ENCODE data around the gene G3BP1.
"Not testable (repeated sequence)": the region's sequence is repeated elsewhere in the genome, so short reads cannot be mapped to it uniquely, and the experiment has no call there.

G3BP1 gene

GRCh38 chr5:151751091-151751490, 20.7 kb upstream of the G3BP1 start:
- H3K4me3 ChIP-seq: no peak overlapping the region

DNA sequence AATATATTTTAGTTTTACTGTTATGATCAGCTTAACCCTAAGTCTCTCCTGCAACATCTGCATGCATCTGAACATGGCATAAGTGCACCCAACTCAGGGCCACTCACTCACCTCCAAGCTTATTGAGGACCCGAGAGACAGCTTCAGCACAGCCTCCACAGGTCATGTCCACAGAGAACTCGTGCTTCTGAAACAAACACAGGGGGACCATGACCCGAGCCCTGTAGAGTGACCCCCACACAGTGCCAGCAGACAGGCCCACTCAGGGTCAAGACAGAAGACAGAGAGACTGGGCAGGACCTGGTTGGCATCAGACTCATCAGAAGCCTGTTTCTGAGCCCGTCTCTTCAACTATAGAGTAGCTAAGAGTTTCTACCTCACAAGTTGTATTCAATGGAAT, 20.2 kb upstream of the G3BP1 start:
- Histone ChIP-seq H3K27ac (peak overlapping the region in 4 of 21 experiments; percentile 26 to 55 (median 40)), H3K4me3 (no peak overlapping the region)

More at GRCh38 chr5:151751091-151751490, 20.7 kb upstream of the G3BP1 start:
- peak overlapping the region in 4 of 21 experiments; percentile 26 to 52 (median 40) for H3K27ac ChIP-seq

DNA sequence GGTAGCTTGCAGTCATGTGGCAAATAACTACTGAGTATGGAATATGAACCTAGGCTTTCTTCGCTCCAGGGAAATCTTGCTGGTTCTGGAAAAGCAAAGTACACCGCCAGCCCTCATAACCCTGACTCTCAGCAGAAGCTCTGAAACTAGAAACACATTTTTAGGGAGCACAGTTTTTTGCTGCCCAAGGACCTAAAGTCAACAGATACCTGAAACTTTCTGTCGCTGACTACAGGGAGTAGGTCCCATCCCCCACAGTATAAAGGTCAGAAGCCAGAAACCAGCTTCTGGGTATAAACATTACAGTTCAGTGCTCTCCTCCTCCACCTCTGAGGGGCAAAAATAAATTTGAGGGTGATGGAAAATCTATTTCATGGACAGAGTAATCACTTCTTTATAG, 16.4 kb upstream of the G3BP1 start:
- Histone ChIP-seq H3K27ac (peak overlapping the region in 1 of 21 experiments; percentile 18), H3K4me3 (no peak overlapping the region)

DNA sequence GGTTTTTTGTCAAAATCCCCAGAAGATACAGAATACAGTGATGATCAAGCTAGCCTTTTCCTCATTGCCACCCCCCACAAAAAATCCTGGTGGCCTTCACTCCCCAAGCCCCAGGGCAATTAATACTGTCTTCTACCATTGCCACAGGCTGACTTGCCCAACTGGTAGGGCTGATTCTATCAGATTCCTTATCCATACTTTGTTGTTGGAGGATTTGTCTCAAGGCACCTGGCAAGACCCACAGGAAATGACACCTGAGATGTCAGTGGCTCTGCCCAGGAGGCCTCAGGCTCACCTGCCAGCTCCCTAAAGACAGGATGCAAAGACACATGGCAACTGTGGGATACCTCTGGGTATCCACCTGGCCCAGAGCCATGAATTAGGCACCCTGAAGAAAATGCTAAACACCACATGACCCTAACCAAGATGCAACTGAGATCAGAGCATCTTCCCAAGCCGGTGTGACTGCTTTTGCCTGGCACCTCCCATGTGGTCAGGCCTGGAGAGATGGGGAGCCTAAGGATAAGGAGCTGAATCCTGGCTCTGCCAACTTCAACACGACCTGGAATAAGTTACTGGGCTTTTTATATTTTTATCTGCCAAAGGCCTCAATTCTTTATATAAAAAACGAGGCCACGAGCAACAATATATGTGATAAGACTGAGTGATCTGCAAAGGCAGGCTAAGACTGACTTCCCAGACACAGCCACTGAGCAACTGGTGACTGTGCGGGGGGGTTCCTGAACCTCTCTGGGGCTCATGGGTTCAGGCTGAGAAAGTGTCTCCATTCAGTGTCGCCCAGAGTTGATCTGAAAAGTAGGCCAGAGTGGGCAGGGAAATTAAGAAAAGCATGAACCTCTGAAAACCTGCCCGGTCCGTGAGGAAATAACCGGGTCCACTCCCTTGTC, 14.3 kb upstream of the G3BP1 start:
- Histone ChIP-seq H3K4me3 (peak overlapping the region; percentile 56 to 94 (median 70)), H3K27ac (peak overlapping the region; percentile 60 to 95 (median 85))

GRCh38 chr5:151758141-151758429, 13.7 kb upstream of the G3BP1 start:
- peak overlapping the region; percentile 56 to 94 (median 70) for H3K4me3 ChIP-seq
- peak overlapping the region; percentile 60 to 95 (median 85) for H3K27ac ChIP-seq

GRCh38 chr5:151758430-151759241, 13.1 kb upstream of the G3BP1 start, which contains the start of gene ATOX1:
ATOX1 (minus strand) TSS chr5:151758631; CDS start chr5:151758551, 80 bp downstream.
- peak within 1 kb of the TSS; percentile 60 to 95 (median 85) for H3K27ac ChIP-seq
- peak within 1 kb of the TSS; percentile 56 to 94 (median 70) for H3K4me3 ChIP-seq

- H3K27ac ChIP-seq: no peak overlapping the region
- H3K4me3 ChIP-seq: no peak overlapping the region
Measured at GRCh38 chr5:151764801-151765200, 7.0 kb upstream of the G3BP1 start.

GRCh38 chr5:151766975-151767374, 4.8 kb upstream of the G3BP1 start:
- Histone ChIP-seq H3K4me3 (no peak overlapping the region), H3K27ac (no peak overlapping the region)

- Histone ChIP-seq H3K4me3 (peak overlapping the region; percentile 42 to 64 (median 50)), H3K27ac (peak overlapping the region; percentile 81 to 100 (median 98))
Measured at GRCh38 chr5:151770383-151771258, 1.1 kb upstream of the G3BP1 start.

DNA sequence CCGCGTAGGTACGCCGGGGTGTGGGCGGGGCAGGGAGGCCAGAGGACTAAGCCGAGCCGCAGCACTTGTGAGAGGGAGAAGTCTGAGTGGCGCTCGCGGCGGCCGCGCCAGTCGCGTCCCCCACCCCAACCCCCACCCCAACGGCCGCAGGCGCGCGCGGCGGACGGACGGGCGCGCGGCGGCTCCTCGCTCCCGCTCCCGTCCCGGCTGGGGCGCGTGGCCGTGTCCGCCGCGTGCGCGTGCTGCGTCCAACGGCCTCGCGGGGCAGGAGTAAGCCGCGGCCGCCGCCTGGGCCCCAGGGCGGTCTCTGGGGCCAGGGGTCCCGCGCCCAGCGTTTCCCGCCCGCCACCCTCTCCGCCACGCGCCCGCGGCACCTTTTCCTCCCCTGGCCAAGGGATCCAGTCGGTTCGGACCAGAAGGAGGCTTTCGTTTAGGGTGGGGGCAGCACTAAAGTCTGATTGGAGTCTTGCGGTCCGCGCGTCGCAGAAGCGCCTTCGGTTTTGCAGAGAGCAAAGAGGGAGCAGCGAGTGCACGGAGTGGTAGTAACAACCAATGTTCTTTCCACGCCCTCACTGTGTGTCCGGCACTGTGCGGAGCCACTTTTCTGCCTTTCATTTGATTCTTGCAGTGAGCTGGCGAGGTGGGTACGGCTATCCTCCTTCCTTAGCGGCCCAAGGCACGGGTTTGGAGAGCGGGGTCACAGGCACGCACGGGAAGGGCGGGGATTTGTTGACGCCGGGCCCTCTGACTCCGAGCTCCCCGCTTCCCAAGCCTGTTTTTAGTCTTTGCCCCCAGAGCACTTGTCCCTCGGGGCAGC, 483 bp downstream of the G3BP1 start:
- H3K27ac ChIP-seq: peak overlapping the region; percentile 53 to 99 (median 89)
- H3K4me3 ChIP-seq: peak overlapping the region; percentile 67 to 94 (median 82)

DNA sequence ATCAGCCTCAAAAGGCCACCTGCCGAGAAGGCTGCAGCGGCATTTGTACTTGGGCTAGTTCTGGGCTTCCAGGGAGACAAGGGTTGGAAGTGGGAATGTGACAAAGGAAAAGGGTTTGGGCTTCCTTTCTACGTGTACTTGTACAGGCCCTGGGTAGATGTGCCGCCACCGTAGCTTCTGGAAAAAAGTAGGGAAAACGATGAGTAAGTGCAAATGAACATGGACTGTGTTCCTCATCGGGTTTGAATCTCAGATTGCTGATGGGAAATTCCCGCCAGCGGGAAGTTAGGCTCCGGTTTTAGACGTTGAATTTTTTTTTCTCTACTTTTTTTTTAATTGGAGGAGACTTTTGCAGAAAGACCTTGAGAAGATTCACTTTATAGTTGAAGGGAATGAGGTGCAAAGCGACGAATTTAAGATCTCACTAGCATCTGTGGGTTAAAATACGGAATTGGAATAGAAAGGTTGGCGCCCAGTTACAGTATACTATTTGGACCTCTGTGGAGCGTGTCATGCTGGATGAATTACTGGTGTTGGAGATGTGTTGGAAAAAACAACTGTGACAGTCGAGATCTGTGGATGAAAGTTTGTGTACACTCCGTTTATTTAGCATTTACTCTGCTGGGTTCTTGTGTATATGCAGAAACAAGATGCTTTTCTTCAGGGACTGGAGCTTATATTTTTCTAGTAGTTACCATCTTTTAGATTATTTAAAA, 1.2 kb downstream of the G3BP1 start:
- Histone ChIP-seq H3K4me3 (peak overlapping the region; percentile 67 to 94 (median 82)), H3K27ac (peak overlapping the region; percentile 53 to 99 (median 89))

DNA sequence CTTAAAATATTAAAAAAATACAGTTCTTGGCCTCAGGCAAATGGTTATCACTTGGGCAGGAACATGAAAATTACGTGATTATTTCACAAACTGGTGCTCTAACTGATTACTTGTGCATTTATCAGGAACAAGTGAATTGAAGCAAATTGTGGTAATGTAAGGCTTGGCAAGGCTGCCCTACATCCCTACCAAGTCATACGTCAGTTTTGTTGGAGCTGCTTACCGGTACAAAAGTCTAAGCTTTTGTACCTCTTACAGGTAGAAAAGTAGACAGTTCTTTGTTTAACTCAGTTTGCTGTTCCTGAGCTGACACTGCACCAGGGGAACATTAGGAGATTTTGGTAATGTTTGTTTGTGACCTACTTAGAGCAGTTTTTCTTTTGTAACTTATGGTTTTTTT, 2.2 kb downstream of the G3BP1 start:
- Histone ChIP-seq H3K27ac (peak overlapping the region in 8 of 21 experiments; percentile 18 to 93 (median 60)), H3K4me3 (peak overlapping the region in 6 of 7 experiments; percentile 4 to 94 (median 82))

DNA sequence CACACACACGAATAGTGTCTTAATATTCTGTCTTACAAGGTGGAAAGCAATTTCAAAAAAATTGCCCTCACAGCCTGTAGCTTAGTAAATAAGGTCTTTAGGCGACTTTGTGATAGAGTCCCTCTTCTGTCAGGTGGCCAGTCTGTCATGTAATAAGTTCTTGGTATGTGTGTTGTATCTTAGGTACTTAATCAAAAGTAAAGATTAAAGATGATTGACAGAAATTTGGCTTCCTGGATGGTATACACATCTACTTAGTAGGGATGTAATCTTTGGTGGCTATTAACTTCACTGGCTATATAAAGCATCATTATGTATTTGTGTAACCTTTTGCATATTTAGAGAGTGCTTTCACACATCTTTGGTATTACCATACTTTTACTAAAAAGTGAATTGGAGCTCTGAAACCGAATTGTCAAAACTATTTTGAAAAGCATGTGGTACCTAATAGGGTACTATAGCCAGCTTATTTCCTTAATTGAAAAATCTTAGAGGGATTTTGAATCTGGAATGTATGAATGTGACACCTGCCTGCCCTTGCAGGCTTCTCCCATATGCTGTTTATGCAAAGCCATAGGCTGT, 3.4 kb downstream of the G3BP1 start:
- Histone ChIP-seq H3K27ac (no peak overlapping the region), H3K4me3 (no peak overlapping the region)

DNA sequence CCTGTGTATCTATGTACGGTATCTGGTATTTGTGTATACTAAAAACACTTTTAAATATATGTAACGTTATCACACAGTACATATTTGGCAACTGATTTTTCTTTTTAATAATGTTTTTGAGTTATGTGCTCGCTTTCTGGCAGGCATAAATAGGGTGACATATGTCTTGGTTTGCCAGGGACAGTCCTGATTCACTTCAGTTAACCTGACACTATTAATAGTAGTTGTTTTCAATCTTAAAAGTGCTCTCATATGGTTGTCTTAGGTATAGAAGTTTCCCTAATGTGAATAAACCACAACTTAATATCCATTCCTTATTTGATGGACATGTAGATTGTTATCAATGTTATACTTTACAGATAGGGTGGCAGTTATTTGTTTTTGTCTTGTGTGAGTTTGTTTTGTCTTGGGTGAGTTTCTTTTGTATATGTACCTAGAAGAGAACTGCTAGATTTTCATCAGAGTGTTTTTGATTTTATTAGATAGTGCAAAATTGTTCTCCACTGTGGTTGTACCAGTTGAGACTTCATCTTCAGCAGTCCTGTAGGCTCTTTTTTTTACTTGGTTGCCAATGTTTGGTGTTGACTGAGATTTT, 7.9 kb downstream of the G3BP1 start:
- no peak overlapping the region for H3K27ac ChIP-seq
- no peak overlapping the region for H3K4me3 ChIP-seq

- no peak overlapping the region for H3K4me3 ChIP-seq
- no peak overlapping the region for H3K27ac ChIP-seq
Measured at GRCh38 chr5:151780348-151780747, 8.6 kb downstream of the G3BP1 start.

DNA sequence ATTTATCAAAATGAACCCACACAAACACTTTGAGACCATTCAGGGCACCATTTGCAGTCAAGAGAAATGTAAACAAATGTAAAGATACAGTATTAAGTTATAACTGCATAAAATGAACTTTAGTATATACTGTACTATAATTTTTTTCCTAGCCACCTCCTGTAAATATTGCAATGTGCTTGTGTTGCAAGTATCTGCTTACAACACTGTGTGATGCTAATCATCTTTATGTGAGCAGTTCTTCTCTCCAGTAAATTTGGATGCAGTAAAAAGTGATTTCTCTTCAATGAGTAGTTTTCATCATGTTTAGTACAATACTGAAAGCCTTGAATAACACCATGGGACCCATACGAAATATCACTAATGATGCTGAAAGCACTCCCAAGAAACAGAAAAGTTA, 9.4 kb downstream of the G3BP1 start:
- H3K27ac ChIP-seq: no peak overlapping the region
- H3K4me3 ChIP-seq: no peak overlapping the region

DNA sequence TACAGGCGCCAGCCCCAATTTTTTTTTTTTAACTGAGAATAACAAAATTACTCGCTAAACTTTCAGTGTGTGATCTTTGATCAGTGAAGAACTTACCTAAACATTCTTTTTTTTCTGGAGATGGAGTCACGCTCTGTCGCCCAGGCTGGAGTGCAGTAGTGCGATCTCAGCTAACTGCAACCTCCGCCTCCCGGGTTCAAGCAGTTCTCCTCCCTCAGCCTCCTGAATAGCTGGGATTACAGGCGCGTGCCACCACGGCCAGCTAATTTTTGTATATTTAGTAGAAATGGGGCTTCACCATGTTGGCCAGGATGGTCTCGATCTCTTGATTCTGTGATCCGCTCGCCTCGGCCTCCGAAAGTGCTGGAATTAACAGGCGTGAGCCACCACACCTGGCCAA, 11.9 kb downstream of the G3BP1 start:
- not testable (repeated sequence) for H3K4me3 ChIP-seq, H3K27ac ChIP-seq

All from skin epidermis (tissue), 12 donors.